Stimulated activated CD4-positive, alpha-beta T cell treated with anti-CD3 and anti-CD28 coated beads, Interleukin-2, amount 100 ng/mL, for 4 hours (primary cell): Measurements from ENCODE around the gene ARHGAP8.

Experiments used
- DNase-seq: peaks from one replicate; pipeline ENCODE4 v3.0.0-alpha.2; 2020; ENCODE audit warnings: low read depth

The ARHGAP8 gene

DNA sequence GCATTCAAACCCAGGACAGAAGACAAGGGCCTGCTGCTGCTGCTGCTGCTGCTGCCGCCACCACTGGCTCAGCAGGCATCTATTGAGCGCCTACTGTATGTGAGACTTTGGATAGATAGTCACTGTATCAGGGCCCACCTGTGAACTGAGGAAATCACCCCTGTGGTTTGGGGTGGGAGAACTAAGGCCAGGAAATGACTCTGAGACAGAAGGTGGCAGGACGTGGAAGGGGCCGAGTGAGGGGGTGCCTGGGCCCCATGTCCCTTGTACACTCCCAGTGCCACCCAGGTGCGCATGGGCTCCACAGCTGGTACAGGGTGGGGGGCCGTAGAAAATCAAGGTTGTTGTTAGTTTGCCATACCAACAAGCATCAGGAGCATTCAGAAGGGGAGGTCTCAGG lies 50.6 kb downstream of the ARHGAP8 start:
- DNase-seq: no peak

DNA sequence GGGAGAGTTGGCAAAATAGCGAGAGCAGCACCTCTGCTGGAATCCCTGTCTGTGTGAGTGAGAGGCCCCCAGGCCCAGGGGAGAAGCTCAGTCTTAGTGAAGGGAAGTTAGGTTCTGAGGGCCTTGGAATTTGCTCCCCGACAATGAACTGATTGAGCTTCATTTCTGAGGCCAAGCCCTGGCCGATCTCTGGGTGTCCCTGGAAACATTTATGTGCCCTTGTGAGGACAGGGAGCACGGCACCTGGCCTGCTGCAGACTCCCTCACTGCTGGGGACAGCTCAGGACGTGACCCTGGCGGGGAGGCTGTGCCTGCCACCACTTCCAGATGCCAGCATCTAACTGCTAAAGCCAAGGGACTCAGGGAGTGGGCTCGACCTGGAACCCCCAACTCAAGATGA lies 52.0 kb downstream of the ARHGAP8 start:
- DNase-seq: no peak

DNA sequence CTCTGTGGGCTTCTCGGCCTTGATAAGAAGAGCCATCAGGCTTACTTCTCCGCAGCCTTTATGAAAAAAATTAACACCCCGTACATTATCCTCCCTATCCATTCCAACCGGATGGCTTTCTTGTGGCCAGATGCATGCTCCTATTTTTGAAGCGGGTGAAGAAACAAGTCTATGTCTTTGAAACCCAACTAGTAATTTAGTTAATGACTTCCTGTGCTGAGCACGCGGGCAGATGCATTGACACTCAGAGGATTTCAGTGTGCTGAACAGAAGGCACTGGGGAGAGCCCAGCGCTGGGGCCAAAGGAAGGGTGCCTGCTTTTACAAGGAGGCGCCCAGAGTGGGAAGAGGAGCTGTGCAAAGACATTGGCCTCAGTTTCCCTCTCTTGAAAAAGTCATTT lies 53.3 kb downstream of the ARHGAP8 start:
- DNase-seq: no peak

DNA sequence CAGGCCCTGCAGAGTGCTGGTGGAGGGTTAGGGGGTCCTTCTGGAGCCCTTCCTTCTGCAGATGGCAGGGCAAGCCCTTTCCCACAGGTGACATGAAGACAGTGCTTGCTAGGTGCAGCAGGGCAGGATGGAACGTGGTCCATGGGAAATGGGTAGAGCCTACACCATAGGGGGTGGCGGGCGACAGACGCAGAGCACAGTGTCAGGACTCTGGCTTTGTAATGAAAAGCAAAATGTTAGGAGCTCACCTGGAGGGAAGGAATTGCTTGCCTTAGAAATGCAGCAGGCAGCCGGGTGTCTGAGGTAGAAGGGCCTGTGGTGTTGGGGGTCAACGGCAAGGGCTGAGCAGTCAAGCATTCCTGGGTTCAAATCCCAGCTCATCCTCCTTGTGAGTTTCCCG lies 54.9 kb downstream of the ARHGAP8 start:
- no peak for DNase-seq

DNA sequence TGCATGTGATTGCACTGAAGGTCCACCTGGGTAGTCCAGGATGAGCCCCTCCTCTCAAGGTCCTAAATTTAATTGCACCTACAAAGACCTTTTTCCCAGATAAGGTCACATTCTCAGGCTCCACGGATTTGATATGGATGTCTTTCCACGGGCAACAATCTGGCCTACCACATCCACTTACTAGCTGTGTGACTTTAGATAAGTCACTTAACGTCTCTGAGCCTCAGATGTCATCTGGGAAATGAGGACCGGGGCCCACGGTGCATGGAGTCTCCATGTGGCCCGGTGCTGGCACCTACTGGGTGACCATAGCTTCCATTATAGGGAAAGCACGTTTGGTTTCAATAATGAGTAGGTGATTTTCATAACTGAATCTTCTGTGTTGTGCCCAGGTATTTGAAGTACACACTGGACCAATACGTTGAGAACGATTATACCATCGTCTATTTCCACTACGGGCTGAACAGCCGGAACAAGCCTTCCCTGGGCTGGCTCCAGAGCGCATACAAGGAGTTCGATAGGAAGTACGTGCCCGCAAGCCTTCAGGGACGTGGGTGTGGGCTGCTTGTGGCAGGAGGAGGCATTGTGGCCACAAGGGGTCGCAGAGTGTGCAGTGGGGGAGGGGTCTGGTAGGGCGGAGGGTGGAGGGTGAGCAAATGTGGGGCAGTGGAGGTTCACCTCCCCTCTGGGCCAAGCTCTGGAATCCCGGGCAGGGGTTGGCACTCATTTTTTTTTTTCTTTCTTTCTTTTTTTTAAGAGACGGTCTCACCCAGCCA lies 55.7 kb downstream of the ARHGAP8 start:
- no peak for DNase-seq

DNA sequence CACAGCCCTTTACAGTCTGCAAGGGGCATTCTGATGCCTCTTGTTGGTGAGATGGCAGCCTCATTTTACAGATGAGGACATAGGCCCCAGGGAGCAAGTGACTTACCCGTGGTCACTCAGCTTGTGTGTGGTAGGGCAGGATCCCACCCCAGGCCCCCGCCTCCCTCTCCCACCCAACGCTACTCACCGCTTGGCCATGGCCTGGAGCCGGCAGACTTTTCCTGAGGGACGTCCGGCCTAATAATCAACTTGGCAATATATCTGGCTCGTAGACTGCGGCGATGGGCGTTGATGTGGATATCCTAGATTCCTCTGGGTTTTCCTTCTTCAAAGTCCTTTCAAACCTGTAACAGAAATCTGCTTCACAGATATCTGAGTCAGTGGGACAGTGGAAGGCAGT lies 57.1 kb downstream of the ARHGAP8 start:
- DNase-seq: no peak

DNA sequence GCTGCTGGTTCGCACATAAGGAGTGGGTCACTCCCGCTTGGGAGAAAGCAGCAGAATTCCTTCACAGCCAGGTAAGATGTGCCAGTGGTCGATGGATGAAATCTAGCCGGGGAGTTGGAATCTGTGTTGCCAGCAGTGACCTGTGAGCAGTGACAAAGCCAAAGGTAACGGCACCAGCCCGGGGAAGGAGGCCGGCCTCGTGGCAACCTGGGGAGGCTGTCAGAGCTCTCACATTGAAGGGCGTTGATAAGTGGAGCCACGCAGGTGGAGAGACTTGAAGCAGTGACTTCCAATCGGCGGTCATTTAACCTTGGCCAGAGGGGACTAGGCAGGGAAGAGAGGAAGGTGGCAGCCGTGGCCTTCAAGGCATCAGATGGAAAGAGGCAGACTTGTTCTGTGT lies 58.8 kb downstream of the ARHGAP8 start:
- no peak for DNase-seq

DNA sequence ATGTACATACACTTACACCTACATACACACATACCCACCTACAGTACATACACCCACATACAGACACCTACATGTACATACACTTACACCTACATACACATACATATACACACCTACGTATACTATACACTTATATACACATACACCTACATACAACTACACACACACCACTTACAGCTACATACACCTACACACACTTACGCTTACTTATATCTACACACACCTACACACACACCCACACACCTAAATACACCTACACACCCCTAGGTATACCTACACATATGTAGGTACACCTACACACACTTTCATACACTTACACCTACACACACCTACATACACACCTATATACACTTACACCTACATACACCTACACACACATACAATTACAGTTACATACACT lies 61.0 kb downstream of the ARHGAP8 start:
- no peak for DNase-seq

DNA sequence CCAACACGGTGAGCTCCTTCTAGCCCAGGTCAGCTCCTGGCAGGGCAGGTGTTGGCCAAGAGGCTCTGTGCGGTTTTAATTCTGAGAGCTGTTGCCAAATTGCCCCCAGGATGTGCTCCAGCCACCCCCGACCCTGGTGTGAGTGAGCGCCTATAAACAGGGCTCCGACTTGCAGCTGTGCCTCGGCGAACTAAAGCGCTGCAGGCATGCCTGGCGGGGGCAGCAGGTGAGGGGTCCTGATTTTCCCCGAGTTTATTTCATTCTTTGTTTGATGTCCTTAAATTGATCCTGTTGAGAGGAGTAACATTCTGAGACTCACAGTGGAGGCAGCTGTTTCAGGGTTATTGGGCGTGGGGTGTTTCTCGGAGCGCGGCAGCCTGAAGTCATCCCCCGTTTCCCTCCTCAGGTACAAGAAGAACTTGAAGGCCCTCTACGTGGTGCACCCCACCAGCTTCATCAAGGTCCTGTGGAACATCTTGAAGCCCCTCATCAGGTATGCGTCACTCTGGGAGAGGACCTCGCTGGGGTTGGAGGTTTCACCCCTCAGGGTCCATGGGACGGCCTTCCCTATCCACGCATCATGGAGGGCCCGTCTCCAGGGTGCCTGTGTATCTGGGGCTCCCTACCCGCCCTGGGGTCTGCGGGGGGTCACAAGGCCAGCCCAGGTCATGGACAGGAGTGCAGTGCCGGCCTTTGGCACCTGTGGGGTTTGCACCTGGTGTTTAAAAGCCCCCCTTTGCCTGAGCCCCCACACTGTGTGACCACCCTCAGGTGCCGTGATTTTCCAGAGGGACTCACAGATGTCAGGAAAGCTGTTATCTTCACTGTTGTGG lies 62.1 kb downstream of the ARHGAP8 start:
- no peak for DNase-seq

DNA sequence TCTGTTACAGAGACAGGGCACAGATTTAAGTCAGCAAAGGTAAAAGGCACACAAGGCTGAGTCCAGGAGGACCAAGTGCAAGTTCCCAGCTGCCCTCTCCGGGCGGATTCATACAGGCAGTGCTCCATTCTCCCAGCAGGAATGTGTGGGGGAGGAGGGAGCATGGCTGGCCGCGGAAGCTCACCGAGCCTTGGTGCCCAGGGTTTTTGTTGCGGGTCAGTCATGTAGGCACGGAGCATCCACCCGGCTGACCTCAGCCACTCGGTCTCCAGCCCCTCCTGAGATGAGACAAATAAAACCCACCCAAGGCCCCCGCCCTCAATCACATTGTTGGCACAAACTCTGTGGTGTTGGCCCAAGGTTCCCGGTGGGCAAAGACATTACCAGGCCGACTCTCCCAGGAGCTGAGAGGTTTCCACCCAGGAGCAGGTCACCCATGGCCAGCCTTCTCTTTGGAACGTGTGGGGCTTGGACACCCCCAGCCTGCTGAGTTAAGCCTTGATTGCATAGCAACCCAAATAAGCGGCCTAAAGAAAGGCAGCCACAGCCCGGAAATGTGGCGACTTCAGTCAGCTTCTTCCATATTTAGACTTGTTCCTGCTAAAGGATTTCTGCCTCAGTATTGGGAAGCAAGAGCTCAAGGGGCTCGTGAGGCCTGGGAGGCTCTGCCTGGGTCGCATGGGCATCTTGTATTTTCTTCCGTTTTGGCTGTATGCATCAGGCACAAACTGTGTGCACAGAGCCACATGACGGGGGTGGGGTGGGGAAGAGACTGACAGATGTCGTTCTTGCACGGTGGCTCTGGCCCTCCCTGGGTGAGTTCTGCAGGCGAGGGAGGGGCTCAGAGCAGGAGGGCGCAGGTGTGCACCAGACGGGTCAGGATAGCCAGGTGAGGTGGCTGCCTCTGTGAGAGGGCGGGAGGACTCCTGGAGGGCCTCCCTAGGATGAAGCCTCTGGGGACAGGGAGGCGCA lies 63.0 kb downstream of the ARHGAP8 start:
- DNase-seq: no peak

DNA sequence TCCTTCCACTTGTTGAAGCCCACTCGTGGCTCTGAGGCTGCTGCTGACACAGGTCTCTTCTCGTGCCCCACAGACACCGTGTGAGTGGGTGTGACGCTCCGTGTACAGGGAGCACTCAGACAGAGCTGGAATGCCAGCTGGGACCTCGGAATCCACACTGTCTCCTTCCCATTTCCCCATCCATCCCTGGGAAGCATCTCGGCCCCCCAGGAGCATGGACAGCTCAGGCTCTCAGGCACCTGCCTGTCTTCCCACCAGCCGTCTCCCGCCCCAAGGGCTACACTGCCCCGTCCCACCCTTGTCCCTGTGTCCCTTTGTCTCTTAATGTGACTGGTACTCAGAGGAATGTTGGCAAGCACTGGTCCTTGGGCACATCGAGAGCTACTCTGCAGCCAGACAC lies 63.8 kb downstream of the ARHGAP8 start:
- DNase-seq: no peak

DNA sequence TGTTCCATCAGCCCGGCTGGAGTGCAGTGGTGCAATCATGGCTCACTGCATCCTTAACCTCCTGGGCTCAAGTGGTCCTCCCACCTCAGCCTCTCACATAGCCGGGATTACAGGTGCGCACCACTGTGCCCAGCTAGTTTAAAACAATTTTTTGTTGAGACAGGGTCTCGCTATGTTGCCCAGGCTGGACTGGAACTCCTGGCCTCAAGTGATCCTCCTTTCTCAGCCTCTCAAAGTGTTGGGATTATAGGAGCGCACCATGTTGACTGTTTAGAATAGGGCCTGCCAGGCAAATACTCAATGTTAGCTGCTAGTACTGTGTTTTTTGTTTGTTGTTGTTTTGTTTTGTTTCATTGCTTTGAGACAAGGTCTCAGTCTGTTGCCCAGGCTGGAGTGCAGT lies 66.4 kb downstream of the ARHGAP8 start:
- no peak for DNase-seq

DNA sequence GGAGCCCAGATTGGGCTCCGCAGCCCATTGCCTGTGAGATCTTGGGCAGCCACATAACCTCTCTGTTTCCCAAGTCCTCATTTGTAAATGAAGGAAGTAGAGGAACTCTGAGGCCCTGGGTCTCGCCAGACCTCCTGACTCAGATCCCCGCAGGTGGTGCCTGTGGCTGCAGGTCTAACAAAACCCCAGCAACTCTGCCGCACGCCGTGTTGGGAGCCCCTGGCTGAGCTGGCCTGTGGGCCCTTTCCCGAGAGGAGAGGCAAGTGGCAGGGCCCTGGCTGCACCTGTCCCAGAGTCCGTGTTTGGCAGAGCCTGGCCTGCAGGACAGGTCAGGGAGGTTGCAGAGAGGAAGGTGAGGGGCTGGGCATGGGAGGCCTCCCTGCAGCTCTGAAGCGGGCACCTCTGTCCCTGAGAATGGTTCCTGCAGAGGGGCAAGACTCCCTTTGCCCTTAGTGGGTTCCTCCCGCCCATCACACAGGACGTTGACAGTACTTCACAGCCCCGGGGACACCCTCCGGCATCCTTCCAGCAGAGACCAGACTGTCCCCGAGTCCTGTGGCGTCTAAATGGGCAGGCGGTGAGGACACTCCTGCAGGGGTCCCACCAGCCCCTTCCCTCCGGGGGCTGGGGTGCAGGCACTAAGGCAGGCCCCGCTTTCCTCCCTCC lies 67.7 kb downstream of the ARHGAP8 start:
- no peak for DNase-seq

DNA sequence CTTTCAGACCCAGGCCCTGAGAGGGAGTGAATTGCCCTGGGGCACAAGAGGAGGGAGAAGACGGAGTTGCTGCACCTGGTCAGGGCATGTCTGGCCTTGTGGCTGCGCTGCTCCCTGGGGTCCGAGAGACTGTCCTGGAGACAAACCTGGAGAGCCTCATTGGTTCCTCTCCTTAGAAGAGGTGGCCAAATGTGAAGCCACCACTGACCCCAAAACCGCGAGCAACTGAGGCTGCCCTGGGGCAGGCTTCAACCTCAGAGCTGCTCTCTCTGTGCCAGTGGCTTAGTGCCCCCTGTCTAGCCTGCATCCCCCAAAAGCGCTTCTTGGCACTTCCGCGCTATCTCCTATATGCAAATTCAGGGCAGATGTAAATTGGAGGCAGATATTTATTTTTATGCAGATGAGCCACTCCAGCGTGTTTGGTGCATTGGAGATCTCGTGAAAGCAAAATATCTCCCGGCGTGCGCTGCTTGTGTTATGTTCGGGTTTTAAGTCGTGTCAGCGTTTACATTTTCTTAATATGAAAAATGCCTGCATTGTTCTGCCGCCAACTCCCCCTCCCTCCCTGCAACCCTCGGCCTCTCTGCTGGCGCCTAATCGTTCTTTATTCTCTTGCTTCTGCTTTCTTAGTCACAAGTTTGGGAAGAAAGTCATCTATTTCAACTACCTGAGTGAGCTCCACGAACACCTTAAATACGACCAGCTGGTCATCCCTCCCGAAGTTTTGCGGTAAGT lies 69.5 kb downstream of the ARHGAP8 start:
- no peak for DNase-seq

DNA sequence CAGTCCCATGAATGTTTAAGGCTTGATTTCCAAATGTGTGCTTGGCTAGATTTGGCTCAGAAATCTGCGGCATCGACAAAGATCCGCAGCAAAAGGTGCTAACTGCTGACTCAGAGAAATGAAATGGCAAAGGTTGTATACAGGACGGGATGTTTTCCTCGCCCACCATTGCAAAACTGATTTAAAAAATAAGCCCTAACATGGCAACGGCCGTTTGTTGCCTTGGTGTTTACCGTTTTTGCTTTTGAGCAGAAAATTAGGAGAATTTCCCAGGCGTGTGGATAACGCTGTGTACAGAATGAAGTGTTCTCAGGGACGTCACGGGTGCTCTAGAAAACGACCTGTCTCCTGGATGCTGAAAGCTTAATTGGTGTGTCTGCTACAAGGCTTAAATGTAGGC lies 70.2 kb downstream of the ARHGAP8 start:
- no peak for DNase-seq

DNA sequence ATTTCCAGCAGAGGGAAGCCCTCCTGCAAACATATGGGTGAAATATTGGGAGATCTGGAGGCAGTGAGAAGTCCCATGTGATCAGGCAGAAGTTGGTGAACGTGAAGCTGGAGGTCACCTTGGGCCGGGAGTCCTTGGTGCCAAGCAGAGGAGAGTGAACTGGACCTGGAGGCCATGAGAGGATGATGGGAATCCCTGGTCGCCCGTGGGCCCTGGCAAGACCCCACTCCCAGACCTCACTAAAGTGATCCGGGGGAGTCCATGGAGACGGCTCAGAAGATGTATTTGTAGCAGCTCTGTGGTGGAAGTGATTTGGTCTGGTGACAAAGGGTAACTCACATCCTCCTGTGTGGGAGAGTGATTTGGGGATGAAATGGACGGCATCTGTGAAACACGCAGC lies 71.0 kb downstream of the ARHGAP8 start:
- DNase-seq: no peak

DNA sequence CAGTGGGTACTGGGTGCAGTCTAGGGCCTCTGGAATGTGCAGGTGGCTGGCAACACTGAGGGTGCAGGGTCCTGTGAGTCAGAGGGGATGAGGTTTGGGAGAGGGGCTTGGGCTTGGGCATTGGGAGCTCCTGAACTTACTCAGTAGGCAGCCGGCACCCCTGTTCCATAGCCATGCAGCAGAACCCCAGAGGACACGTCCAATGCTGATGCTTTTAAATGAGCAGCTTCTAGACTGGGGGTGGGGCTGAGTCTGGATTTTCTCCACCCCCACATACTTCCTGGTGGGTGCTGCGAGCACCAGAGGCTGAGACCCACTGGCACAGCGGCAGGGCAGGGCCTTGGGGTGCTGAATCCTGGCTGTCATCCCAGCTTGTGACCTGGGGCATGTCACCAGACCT lies 71.4 kb downstream of the ARHGAP8 start:
- no peak for DNase-seq

DNA sequence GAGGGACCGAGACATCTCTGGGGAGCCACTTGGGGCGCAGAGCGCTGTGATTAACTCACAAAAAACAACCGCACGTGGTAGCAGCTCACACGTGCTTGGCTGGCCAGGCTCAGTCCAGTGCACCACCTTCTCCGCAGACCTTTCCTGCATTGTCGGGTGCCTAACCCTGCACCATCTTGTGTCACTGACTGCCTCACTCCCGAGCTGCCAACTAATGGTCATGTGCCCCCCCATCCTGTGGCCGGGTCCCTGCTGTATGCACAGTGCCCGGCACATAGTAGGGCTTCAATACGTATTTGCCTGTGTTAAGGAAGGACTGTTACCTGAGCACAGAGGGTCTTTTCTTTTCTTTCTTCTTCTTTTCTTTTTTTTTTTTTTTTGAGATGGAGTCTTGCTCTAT lies 71.9 kb downstream of the ARHGAP8 start:
- DNase-seq: no peak

DNA sequence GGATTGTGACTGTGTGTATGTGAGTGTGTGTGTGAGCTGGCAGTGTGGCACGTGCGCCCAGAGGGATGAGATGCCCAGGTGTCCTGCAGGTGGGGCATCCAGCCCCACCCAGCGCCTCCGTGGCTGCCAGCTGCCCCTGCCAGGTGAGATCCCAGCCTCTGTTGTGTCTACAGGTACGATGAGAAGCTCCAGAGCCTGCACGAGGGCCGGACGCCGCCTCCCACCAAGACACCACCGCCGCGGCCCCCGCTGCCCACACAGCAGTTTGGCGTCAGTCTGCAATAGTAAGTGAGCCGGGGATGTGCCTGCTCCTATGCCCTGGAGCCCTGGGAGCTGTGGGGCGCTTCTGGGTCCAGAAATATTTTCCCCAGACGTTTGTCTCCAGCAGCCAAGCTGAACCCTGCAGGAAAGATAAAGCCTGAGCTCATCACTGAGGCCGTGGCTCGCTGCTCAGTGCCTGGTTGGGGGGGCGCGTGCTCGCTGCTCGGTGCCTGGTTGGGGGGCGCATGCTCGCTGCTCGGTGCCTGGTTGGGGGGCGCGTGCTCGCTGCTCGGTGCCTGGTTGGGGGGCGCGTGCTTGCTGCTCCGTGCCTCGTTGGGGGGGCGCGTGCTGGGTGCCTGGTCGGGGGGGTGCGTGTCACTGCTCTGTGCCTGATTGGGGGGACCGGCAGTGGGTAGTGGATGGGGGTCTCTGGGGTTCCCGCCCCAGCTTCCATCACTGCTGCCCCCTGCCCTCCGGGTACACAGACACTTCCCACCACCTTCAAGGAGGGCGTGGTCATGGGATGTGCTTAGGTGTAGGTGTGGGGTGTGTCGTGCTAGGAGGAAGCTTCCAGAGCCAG lies 73.2 kb downstream of the ARHGAP8 start:
- no peak for DNase-seq

DNA sequence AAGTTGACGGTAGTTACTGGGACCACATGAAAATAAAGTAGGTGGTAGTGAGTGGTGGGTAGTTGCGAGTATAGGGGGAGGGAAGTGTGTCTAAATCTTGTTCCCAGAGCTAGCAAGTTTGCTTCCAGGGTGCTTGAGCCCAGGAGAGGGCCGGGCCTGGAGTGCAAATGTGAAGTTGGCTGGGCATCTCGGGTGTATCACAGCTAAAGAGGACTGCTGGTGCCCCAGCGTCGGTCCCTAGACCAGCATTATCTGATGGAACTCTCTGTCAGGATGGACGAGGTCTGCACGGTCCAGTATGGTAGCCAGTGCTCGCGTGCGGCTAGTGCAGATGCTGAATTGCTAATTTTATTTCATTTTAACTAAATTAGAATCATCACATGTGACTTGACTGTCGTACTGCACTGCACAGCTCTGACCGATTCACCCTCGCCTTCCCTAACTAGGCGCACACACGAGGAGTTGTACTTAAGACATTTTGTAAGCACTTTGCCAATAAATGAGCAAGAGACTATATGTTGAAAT lies 75.4 kb downstream of the ARHGAP8 start:
- DNase-seq: no peak
